HEK293 (cell line): Measurements from ENCODE around the gene TMPRSS4.

Experiments used
- GLIS1 ChIP-seq: fragments of 450-650 bp; formaldehyde crosslinking; IDR thresholded peaks from 2 replicates; pipeline ENCODE4 v1.5.1; 2016; ENCODE audit warnings: missing biosample characterization, missing genetic modification characterization
- ZNF174 ChIP-seq: fragments of 450-650 bp; formaldehyde crosslinking; IDR thresholded peaks from 2 replicates; pipeline ENCODE4 v1.5.0; 2017; ENCODE audit warnings: missing biosample characterization, mild to moderate bottlenecking, missing genetic modification characterization
- ZNF792 ChIP-seq: fragments of 450-650 bp; formaldehyde crosslinking; IDR thresholded peaks from 2 replicates; pipeline ENCODE4 v1.5.1; 2016; ENCODE audit warnings: missing biosample characterization, missing genetic modification characterization
- TF ChIP-seq, protein P1 (sequence below): fragments of 450-650 bp; formaldehyde crosslinking; IDR thresholded peaks from 2 replicates; pipeline ENCODE4 v1.5.1; 2016; ENCODE audit warnings: missing biosample characterization, missing genetic modification characterization

DNA sequence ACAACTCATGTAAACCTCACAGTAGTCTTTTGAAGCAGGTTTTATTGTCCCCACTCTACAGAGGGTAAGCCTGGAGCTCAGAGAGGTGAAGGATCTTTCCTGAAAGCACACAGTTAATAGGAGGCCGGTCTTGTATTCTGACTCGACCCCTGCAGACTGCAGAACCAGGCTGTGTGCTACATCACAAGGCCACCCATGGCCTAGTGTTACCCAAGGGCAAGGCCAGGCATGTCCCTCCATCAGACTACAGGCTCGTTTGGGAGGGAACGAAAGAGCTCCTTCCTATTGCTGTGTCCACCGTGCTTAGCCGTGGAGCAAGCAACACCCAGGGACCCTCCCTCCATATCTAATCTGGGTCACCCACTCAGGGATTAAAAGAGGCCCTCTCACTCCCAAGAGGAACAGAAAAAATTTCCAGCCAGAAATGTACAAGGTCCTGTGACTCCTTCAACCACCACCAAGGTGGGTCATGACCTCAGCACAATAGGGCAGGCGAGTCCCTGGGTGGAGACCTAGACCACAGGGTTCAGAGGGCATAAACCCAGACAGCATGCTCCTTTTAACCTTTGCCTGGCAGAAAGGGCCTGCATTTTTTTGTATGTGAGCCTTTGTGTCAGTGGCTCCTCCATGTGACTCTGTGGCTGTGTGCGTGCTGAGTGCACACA, 16.2 kb downstream of the TMPRSS4 start:
- TF ChIP-seq, protein P1, sequence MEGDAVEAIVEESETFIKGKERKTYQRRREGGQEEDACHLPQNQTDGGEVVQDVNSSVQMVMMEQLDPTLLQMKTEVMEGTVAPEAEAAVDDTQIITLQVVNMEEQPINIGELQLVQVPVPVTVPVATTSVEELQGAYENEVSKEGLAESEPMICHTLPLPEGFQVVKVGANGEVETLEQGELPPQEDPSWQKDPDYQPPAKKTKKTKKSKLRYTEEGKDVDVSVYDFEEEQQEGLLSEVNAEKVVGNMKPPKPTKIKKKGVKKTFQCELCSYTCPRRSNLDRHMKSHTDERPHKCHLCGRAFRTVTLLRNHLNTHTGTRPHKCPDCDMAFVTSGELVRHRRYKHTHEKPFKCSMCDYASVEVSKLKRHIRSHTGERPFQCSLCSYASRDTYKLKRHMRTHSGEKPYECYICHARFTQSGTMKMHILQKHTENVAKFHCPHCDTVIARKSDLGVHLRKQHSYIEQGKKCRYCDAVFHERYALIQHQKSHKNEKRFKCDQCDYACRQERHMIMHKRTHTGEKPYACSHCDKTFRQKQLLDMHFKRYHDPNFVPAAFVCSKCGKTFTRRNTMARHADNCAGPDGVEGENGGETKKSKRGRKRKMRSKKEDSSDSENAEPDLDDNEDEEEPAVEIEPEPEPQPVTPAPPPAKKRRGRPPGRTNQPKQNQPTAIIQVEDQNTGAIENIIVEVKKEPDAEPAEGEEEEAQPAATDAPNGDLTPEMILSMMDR (tag by site-specific recombination), result no peak
- TF ChIP-seq GLIS1 (tag by site-specific recombination), result no peak
- TF ChIP-seq ZNF792, result no peak
- no peak for TF ChIP-seq ZNF174 (tag by site-specific recombination)
